Measurements from ENCODE around the gene PKHD1.

Gene PKHD1

GRCh38 chr6:52102405-52102804 lies 15.0 kb upstream of the PKHD1 start:
- no peak for DNase-seq (ENCODE audit: low spot score)

GRCh38 chr6:52098721-52099120 lies 11.3 kb upstream of the PKHD1 start:
- DNase-seq (ENCODE audit: low spot score) = no peak

GRCh38 chr6:52089758-52090348 lies 2.4 kb upstream of the PKHD1 start:
- no peak for DNase-seq (ENCODE audit: low spot score)

- no peak for DNase-seq (ENCODE audit: low spot score)
Observed at GRCh38 chr6:52086741-52087140, 672 bp downstream of the PKHD1 start.

GRCh38 chr6:52081237-52081636 lies 6.2 kb downstream of the PKHD1 start:
- no peak for DNase-seq (ENCODE audit: low spot score)

GRCh38 chr6:52077961-52078625 lies 9.3 kb downstream of the PKHD1 start:
- no peak for DNase-seq (ENCODE audit: low spot score)

GRCh38 chr6:52077180-52077884 lies 10.1 kb downstream of the PKHD1 start:
- DNase-seq (ENCODE audit: low spot score) = no peak

GRCh38 chr6:52076791-52077179 lies 10.6 kb downstream of the PKHD1 start:
- no peak for DNase-seq (ENCODE audit: low spot score)

GRCh38 chr6:52074716-52075115 lies 12.7 kb downstream of the PKHD1 start:
- no peak for DNase-seq (ENCODE audit: low spot score)

GRCh38 chr6:52074155-52074554 lies 13.3 kb downstream of the PKHD1 start:
- DNase-seq (ENCODE audit: low spot score) = no peak

GRCh38 chr6:52065621-52066020 lies 21.8 kb downstream of the PKHD1 start:
- DNase-seq (ENCODE audit: low spot score) = no peak

- DNase-seq (ENCODE audit: low spot score) = no peak
Observed at GRCh38 chr6:52063584-52064344, 23.6 kb downstream of the PKHD1 start.

- no peak for DNase-seq (ENCODE audit: low spot score)
Observed at GRCh38 chr6:52061481-52061880, 25.9 kb downstream of the PKHD1 start.

GRCh38 chr6:52059821-52060220 lies 27.6 kb downstream of the PKHD1 start:
- DNase-seq (ENCODE audit: low spot score) = no peak

- DNase-seq (ENCODE audit: low spot score) = no peak
Observed at GRCh38 chr6:52055451-52055850, 32.0 kb downstream of the PKHD1 start.

GRCh38 chr6:52053038-52053695 lies 34.2 kb downstream of the PKHD1 start:
- no peak for DNase-seq (ENCODE audit: low spot score)

- DNase-seq (ENCODE audit: low spot score) = no peak
Observed at GRCh38 chr6:52050051-52050405, 37.4 kb downstream of the PKHD1 start.

GRCh38 chr6:52049252-52050050 lies 38.0 kb downstream of the PKHD1 start:
- DNase-seq (ENCODE audit: low spot score) = peak; percentile 13

GRCh38 chr6:52046456-52046855 lies 41.0 kb downstream of the PKHD1 start:
- no peak for DNase-seq (ENCODE audit: low spot score)

- no peak for DNase-seq (ENCODE audit: low spot score)
Observed at GRCh38 chr6:52045481-52045880, 41.9 kb downstream of the PKHD1 start.

- no peak for DNase-seq (ENCODE audit: low spot score)
Observed at GRCh38 chr6:52045033-52045432, 42.4 kb downstream of the PKHD1 start.
